PFSK-1 (cell line): ENCODE results near the gene RAB30.

Experiments
- FOXP2 ChIP-seq: optimal IDR thresholded peaks from 2 replicates; pipeline ENCODE3; 2011; ENCODE audit warnings: borderline replicate concordance, control low read depth, inconsistent platforms; ENCODE audit not compliant: insufficient read depth; ENCODE audit errors: extremely low read length, extremely low read depth
- POLR2AphosphoS5 ChIP-seq: IDR thresholded peaks from 2 replicates; pipeline ENCODE4 v1.6.1; 2012; ENCODE audit warnings: low read depth, mild to moderate bottlenecking, control low read depth, low read length, moderate library complexity
- REST ChIP-seq, 2 experiments: IDR thresholded peaks; 2 replicates each; pipeline versions ENCODE4 v1.6.1 to v1.8.0; 2011 to 2012; ENCODE audit warnings: low read depth in 2 of 2, low read length in 2 of 2, control low read depth in 1 of 2, inconsistent platforms in 1 of 2, mild to moderate bottlenecking in 1 of 2, moderate library complexity in 1 of 2; ENCODE audit not compliant: insufficient read depth in 1 of 2
- SIN3A ChIP-seq: IDR thresholded peaks from 2 replicates; pipeline ENCODE4 v1.6.1; 2012; ENCODE audit warnings: mild to moderate bottlenecking, low read length, moderate library complexity, borderline replicate concordance; ENCODE audit not compliant: insufficient read depth
- TAF1 ChIP-seq: IDR thresholded peaks from 2 replicates; pipeline ENCODE4 v1.6.1; 2012; ENCODE audit warnings: low read length, control low read depth, borderline replicate concordance; ENCODE audit not compliant: insufficient read depth

RAB30 gene

GRCh38 chr11:83087035-83087434 lies 15.3 kb upstream of the RAB30 start:
- TF ChIP-seq SIN3A (no peak), TAF1 (no peak), REST (IDR thresholded peaks at IDR 0.05; ENCODE audit: insufficient read depth in 1 of 2, low read depth in 2 of 2, low read length in 2 of 2) (no peak), POLR2AphosphoS5 (no peak; the same call in 1 of the 2 replicates), FOXP2 (no peak)

- no peak for TF ChIP-seq REST (IDR thresholded peaks at IDR 0.05; ENCODE audit: insufficient read depth in 1 of 2, low read depth in 2 of 2, low read length in 2 of 2)
- no peak for TF ChIP-seq FOXP2
- no peak for TF ChIP-seq SIN3A
- TF ChIP-seq TAF1 = no peak
- TF ChIP-seq POLR2AphosphoS5 = no peak
Measured at GRCh38 chr11:83079820-83080219, 8.1 kb upstream of the RAB30 start.

GRCh38 chr11:83078269-83078668 lies 6.6 kb upstream of the RAB30 start:
- TF ChIP-seq TAF1 = no peak

- TF ChIP-seq POLR2AphosphoS5 (no peak), REST (IDR thresholded peaks at IDR 0.05; ENCODE audit: insufficient read depth in 1 of 2, low read depth in 2 of 2, low read length in 2 of 2) (no peak), TAF1 (no peak), FOXP2 (no peak), SIN3A (no peak)
Measured at GRCh38 chr11:83073884-83074283, 2.2 kb upstream of the RAB30 start.

GRCh38 chr11:83073258-83073657 lies 1.6 kb upstream of the RAB30 start:
- TF ChIP-seq SIN3A (no peak), FOXP2 (no peak), TAF1 (no peak), REST (IDR thresholded peaks at IDR 0.05; ENCODE audit: insufficient read depth in 1 of 2, low read depth in 2 of 2, low read length in 2 of 2) (no peak), POLR2AphosphoS5 (no peak)
